Measurements from ENCODE around the gene GJB4.

DNA sequence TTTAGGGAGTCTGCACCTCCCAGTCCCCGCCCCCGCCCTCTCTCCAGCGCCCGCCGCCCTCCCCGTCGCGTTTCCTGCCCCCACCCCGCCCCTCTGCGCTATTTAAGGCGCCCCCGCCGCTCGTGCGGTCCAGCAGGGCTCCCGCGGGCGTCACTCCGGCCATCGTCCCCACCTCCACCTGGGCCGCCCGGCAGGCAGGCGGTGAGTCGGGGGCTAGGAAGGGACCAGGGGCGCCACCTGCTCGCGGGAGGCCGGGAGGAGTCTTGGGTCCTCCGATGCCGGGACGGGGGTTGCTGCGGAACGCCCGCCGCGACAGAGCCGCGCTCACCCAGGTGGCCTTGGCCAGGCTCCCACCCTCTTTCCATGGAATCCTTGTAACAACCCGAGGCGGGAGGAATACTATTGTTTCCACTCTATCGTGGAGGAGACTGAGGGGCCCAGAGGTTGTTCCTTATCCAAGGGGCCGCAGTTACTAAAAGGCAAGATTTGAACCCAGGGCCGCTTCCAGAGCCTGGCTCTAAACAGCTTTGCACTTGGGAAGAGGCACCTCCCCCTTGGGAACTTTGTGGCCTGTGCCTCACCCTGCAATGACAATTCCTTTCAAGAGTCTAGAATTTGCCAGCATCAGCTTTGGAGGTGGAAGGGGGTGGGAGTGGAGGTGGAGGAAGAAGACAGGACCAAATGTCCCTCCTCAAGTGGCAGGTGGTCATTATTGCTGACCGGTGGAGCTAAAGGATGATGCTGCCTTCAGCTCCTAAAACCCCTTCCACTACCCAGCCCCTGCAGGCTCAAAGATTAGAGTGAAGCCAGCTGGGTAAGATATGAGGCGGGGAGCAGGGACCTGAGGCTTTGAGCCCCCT lies 33.6 kb downstream of the GJB4 start, which contains the start of gene GJA4:
- TF ChIP-seq, protein P1, sequence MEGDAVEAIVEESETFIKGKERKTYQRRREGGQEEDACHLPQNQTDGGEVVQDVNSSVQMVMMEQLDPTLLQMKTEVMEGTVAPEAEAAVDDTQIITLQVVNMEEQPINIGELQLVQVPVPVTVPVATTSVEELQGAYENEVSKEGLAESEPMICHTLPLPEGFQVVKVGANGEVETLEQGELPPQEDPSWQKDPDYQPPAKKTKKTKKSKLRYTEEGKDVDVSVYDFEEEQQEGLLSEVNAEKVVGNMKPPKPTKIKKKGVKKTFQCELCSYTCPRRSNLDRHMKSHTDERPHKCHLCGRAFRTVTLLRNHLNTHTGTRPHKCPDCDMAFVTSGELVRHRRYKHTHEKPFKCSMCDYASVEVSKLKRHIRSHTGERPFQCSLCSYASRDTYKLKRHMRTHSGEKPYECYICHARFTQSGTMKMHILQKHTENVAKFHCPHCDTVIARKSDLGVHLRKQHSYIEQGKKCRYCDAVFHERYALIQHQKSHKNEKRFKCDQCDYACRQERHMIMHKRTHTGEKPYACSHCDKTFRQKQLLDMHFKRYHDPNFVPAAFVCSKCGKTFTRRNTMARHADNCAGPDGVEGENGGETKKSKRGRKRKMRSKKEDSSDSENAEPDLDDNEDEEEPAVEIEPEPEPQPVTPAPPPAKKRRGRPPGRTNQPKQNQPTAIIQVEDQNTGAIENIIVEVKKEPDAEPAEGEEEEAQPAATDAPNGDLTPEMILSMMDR (IDR thresholded peaks at IDR 0.05): no peak
- TF ChIP-seq POLR2A (IDR thresholded peaks at IDR 0.05): no peak
